SIG-M5 (cell line): Measurements from ENCODE around the gene FOXP3.
"Not testable (repeated sequence)": the region's sequence is repeated elsewhere in the genome, so short reads cannot be mapped to it uniquely, and the experiment has no call there.

Experiments used
- DNase-seq: peaks from one replicate; lab custom pipeline; 2025; lab: John Stamatoyannopoulos, UW

The FOXP3 gene, protein sequence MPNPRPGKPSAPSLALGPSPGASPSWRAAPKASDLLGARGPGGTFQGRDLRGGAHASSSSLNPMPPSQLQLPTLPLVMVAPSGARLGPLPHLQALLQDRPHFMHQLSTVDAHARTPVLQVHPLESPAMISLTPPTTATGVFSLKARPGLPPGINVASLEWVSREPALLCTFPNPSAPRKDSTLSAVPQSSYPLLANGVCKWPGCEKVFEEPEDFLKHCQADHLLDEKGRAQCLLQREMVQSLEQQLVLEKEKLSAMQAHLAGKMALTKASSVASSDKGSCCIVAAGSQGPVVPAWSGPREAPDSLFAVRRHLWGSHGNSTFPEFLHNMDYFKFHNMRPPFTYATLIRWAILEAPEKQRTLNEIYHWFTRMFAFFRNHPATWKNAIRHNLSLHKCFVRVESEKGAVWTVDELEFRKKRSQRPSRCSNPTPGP

DNA sequence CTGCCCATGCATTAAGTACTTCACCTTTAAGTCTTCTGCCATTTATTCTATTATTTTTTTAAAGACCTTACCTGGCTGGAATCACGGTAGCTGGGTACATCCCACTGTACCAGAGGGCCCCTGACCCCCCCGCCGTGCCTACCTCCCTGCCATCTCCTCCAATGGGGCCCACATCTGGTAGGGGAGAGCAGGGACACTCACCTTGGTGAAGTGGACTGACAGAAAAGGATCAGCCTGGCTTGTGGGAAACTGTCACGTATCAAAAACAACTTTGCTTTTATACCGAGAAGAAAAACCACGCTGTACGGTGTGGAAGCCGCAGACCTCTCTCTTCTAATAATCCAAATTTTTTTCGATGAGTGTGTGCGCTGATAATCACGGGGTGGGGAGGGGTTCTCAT is at the start of gene FOXP3:
TSS of gene FOXP3 (minus strand) at position 251 of the 400 bp plus-strand sequence. CDS start 6,205 bp downstream, outside the sequence.
- DNase-seq, result no peak

DNA sequence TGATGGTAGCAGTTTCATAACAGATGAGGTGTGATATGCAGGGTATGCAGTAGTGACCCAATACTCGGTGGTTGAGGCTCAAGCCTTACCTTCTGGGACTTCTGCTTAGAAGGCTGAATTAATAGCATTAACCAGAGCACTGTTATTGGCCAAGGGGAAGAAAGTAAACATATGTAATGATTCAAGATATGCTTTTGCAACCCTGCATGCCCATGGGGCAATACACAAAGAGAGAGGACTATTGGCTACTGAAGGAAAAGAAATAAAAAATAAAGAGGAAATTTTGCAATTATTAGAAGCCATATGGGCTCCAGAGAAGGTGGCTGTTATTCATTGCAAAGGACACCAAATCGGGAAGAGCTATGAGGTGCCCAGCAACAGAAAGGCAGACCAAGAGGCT is 47.7 kb upstream of the FOXP3 start:
- no peak for DNase-seq

DNA sequence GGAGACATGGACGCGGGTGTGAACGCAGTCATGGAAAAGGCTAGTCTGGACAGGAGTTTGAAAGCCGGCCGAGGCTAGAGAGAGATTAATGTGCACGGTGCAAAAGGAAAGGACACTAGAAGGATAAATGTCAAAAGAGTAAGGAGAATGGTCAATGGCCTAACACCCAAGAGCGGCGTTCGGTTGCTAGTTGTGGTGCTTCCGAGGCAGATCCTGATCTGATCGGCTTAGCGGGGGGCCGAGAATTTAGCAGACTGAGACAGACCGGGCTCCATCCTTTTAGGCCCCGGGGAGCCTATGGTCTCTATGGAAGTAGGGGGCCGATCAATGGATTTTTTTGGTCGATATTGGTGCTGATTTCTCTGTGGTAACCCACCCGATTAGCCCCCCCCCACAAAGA is 45.9 kb upstream of the FOXP3 start:
- DNase-seq, result no peak

DNA sequence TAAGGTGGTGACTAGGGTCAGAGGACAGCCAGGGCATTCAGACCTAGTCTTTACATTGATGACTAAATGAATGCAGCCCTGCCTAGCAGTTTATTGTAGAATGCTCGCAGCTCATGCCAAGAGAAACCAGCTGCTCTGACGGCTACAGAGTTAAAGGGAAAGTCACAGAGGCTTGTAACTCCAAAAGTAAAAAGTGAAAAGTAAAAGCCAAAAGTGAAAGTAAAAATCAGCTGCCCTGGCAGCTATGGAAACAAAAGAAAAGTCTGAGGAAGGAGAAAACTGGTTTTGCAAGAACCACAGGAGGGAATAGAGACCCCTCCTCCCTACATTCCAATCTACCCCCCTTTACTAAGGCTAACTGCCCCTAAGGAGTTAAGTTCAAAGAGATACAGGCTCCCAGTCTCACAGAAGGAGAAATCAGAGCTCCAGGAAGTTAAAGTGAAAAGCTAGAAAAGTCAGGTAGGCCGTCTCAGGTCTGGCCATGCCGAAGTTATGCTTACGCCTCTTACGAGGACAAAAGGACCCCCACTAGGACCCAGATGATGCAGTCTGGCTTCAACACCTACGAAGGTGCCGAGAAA is 45.0 kb upstream of the FOXP3 start:
- no peak for DNase-seq

- no peak for DNase-seq
Observed at GRCh38 chrX:49308604-49309269, 44.2 kb upstream of the FOXP3 start.

GRCh38 chrX:49307775-49308174 is 43.3 kb upstream of the FOXP3 start:
- DNase-seq, result not testable (repeated sequence)

DNA sequence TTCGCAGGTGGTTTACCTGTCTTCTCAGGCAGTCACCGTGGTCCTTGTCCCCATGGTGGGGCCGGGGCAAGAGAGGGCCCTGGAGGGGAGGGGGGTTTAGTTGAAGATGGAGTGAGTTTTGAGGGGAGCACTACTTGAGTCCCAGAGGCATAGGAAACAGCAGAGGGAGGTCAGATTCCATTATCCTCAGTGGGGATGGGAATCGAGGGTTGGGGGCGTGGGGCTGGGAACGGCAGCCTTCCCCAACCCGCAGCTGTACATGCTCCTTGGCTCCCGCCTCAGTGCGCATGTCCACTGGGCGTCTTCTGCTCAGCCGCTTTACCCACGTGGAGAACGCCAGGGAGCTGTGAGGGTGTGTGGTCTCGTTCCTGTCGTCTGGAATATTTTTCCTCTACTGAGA is 38.8 kb upstream of the FOXP3 start, which contains the start of gene GAGE10:
TSS of gene GAGE10 (plus strand) at position 301 of the 400 bp plus-strand sequence. CDS start 1,214 bp downstream, outside the sequence.
- DNase-seq, result no peak

- no peak for DNase-seq
Observed at GRCh38 chrX:49300703-49301102, 36.2 kb upstream of the FOXP3 start.

- not testable (repeated sequence) for DNase-seq
Observed at GRCh38 chrX:49299293-49299692, 34.8 kb upstream of the FOXP3 start.

- no peak for DNase-seq
Observed at GRCh38 chrX:49292400-49293362, 28.2 kb upstream of the FOXP3 start.

DNA sequence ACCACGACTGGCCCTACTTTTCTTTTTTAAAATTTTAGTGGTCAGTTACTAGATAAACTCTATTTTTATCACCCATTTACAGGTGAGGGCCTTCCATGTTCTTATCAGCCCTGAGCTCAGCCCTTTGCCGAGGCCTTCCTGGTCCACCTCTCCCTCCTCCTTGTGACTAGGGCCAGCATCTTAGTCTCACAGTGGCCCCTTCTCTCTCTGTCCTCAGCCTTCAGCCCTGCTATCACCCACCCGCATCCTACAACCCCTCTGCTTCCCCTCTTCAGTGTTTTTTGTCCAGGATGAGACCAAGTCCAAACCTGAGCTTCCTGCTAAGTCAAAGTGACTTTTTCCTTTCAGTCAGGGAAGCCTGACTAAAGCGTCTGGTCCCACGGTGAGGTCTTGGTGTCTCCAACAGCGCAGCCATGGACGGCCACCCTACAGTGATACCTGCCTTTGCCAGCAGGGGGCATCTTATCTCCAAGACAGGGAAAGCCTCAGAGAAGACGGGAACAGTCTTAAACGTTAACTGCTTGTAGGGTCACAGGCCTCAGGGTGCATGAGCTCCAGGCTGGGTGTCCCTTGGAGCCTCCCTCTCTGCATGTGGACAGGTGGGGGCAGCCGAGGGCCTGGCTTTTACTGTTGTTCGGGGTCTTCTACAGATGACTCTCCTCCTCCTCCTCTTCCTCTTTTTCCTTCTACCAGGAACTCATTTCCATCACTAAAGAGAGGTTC is 27.3 kb upstream of the FOXP3 start:
- no peak for DNase-seq

DNA sequence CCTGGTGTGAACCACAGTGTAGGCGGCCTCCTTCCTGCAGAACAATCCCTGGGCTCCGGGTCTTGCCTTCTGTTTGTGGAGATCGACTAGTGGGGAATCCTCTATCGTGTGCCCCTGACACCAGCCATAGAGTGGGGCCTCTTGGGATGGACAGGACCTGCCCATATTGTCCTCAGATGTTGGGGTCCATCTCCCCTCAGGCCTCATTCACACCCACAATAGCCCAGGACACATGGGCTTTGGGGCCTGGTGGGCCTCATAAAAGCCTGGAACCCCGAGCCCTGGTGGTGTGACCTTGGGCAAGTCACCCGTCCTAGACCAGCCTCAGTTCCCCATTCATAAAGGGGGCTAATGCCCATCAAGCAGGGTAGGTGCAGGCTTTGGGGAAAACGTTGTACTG is 25.7 kb upstream of the FOXP3 start:
- no peak for DNase-seq

DNA sequence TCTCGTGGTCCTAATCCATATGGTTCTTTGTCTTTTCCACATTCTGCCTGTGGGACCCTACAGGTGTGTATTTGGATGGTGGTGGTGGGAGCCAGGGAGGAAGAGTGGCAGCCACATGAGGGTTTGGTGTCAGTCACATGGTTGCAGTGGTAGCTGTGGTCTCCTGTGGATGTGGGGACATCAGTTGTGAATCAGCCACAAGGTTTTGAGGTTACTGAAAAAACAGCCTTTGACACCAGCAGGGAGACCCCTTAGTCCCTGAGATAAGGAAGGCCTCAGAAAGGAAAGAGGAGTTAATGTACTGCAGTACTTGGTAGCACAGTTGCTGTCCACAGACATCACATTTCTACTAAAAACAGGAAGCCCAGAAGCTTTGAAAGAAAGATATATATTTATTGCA is 23.2 kb upstream of the FOXP3 start:
- no peak for DNase-seq

GRCh38 chrX:49286581-49286980 is 22.1 kb upstream of the FOXP3 start:
- DNase-seq, result no peak

- no peak for DNase-seq
Observed at GRCh38 chrX:49286136-49286535, 21.6 kb upstream of the FOXP3 start.

DNA sequence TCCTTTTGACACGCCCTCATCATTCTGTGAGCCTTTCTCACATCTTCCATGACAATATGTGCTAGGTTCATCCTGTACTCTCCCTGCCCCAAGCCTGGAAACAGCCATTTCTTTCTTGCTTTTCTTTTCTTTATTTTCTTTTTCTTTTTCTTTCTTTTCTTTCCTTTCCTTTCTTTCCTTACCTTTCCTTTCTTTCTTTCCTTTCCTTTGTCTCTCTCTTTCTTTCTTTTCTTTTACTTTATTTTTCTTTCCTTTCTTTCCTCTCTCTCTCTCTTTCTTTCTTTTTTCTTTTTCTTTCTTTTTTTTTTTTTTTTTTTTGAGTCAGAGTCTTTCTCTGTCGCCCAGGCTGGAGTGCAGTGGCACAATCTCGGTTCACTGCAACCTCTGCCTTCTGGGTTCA is 19.7 kb upstream of the FOXP3 start:
- DNase-seq, result no peak

DNA sequence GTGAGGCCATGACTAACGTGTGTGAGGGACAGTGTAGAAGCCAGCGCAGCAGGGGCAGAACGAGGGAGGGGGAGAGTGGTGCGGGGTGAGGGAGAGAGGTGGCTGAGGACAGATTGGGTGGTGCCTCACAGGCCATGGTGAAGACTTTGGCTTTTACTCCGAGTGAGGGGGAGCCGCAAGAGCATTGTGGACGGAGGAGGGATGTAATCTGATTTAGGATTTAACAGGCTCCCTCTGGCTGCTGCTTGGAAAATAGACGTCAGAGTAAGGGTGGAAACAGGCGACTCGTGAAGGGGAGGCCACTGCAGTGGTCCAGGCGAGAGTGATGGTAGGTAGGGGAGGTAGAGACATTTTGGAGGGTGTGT is 18.1 kb upstream of the FOXP3 start:
- no peak for DNase-seq

DNA sequence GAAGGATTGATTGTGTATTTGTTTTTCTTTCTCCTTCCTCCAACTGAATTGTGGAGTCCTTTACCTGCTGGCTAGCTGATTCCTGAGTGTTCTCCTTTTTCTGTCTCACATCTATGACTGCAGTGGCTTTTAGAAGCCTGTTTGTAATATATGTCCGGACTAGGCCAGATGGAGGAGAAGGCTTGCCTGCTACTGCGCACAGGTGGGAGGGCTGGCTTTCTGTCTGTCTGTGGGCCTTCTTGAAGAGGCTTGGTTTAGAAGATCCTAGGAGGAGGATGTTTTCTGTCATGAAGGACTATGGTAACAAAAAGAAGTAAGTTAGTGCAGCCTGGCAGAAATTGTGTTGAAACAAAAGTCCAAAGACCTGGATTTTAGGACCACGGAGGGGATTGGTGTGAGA is 13.6 kb upstream of the FOXP3 start:
- DNase-seq, result no peak

DNA sequence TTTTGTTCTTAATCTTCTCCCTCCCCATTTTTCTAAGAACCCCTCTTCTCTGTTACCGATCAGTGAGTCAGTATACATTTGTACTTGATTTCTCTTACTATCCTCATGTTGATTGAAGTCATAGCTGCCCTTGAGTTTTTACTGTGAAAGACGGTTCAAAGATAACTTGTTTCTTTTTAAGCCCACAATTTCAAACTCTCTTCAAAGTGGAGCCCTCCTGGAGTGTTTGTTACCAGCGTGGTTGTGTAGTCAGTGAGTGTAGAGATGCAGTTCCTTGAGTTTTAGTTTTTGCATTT is 13.0 kb upstream of the FOXP3 start:
- no peak for DNase-seq

DNA sequence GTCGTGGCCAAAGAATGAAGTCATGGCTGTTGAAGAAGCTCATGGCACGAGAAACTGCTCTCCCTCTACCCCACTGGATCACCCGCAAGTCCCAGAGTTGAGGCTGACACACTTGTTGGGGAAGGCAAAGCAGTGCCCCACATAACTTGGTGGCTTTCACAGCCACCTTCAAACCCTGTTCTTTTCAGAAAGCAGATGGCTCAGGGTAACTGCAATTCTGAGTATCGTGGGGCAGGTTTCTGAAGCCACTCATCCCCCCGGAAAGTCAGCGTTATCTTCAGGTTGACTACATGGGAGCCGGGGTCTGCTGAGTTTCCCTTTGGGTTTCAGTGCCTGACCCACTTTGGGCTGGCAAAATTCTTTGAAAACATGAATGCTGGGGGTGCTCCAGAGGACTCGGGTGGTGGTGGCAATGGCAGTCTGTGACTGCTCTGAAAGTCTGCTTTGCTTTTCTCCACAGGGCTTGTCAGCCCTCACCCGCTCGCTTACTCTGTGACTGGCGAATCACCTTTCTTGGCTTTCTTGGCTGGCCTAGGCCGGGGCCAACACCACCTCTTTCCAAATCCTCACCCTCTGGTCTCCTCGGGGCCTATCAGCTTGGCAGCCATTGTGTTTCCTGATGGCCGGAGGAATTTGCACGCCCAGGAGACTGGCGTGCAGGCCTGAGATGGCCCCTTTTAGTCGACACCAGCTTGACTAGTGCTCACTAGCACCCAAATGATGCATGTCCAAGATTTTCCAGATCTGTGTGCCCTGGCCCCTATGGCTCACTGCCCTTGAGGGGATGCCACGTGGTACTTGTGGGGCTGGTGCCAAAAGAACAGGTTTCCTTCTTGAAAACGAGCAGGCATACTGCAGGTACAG is 12.4 kb upstream of the FOXP3 start:
- DNase-seq, result no peak
